Measurements from ENCODE around the gene CDC5L. TPM values are rescaled to one million over a fixed set of nuclear protein-coding genes. Genes with fewer than 3 reads are reported as not detected.

CDC5L gene
- total and polyA plus RNA-seq, 8 donors, result 2.9 to 11.4 (median 7.5) TPM

GRCh38 chr6:44489910-44490604 is 102.6 kb downstream of the CDC5L start:
- TF ChIP-seq CTCF (IDR thresholded peaks at IDR 0.05), result no peak
- WGBS, 2 donors, result 54 to 58% methylated on average over 6 of the region's 6 CpGs
- peak in 3 of 6 donors; percentile 42 to 69 (median 61) for DNase-seq
- intact Hi-C loops (cut with DNase I), result loop anchor here in 1 of 3 donors (10.0 kb wide), 1 partner anchor 155 kb away; no protein-coding TSS in a partner anchor
- Histone ChIP-seq H3K27ac (peak overlapping the region in 3 of 4 donors; percentile 36 to 93 (median 87)), H3K9me3 (no peaks in the 10 kb centered on the region), H3K36me3 (no peaks in the 10 kb centered on the region), H3K27me3 (no peaks in the 10 kb centered on the region), H3K4me3 (no peak overlapping the region), H3K4me1 (peaks cover 0 to 11% (median 0%) of the 10 kb centered on the region in 3 donors)
- ATAC-seq, result peak; percentile 87 to 96 (median 92)
- no peak for FAIRE-seq

GRCh38 chr6:44493132-44493531 is 105.6 kb downstream of the CDC5L start:
- no peak for TF ChIP-seq CTCF (IDR thresholded peaks at IDR 0.05)
- Histone ChIP-seq H3K27ac (no peak overlapping the region), H3K4me3 (no peak overlapping the region), H3K36me3 (no peaks in the 10 kb centered on the region), H3K27me3 (no peaks in the 10 kb centered on the region), H3K9me3 (no peaks in the 10 kb centered on the region), H3K4me1 (peaks cover 0 to 11% (median 0%) of the 10 kb centered on the region in 3 donors)
- ATAC-seq (no peak), FAIRE-seq (no peak), DNase-seq (no peak)
- WGBS, 2 donors, result 68 to 71% methylated on average over 5 of the region's 5 CpGs
- intact Hi-C loops (cut with DNase I), result no loop called here

- ATAC-seq (no peak), FAIRE-seq (no peak), DNase-seq (no peak)
- no peak overlapping the region for H3K27ac ChIP-seq
- H3K27me3 ChIP-seq, result no peaks in the 10 kb centered on the region
- intact Hi-C loops (cut with DNase I), result no loop called here
- no peak overlapping the region for H3K4me3 ChIP-seq
- WGBS, 2 donors, result 53 to 62% methylated on average over 6 of the region's 6 CpGs
- H3K4me1 ChIP-seq, result peaks cover 0 to 11% (median 0%) of the 10 kb centered on the region in 3 donors
- TF ChIP-seq CTCF (IDR thresholded peaks at IDR 0.05), result no peak
- no peaks in the 10 kb centered on the region for H3K36me3 ChIP-seq
- H3K9me3 ChIP-seq, result no peaks in the 10 kb centered on the region
These were observed 106.1 kb downstream of the CDC5L start for GRCh38 chr6:44493593-44493992.

DNA sequence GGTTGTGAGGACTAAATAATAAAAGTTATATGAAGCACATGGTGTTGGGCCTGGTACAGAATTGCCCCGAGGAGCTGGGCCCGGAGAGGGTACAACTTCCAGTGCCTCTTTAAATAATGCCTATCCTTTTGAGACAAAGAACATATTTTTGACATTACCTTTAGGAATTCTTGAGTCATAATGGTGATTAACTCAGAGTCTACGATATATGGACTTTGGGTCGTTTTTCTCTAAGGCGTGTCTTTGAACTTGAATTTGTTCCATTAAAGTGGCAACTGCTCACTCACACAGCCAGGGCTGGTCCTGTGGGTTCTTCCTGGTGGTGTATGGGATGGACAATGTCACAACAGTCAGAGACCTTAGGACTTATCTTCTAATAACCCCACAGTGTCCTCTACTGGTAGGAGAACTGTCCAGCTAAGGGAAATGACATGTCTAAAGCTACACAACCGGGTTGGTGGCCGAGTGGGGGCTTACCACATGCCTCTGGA is 106.5 kb downstream of the CDC5L start:
- H3K4me1 ChIP-seq, result peaks cover 0 to 11% (median 0%) of the 10 kb centered on the region in 3 donors
- 48 to 53% methylated on average over 7 of the region's 7 CpGs for WGBS, 2 donors
- H3K4me3 ChIP-seq, result no peak overlapping the region
- no peak overlapping the region for H3K27ac ChIP-seq
- no peak for FAIRE-seq
- no peak for TF ChIP-seq CTCF (IDR thresholded peaks at IDR 0.05)
- H3K27me3 ChIP-seq, result no peaks in the 10 kb centered on the region
- no peak for DNase-seq
- peak in 3 of 4 donors; percentile 28 to 43 (median 34) for ATAC-seq
- H3K9me3 ChIP-seq, result no peaks in the 10 kb centered on the region
- intact Hi-C loops (cut with DNase I), result no loop called here
- no peaks in the 10 kb centered on the region for H3K36me3 ChIP-seq
